HuH-7.5 (cell line): Measurements from ENCODE around the gene UCHL5.

Experiments
- DNase-seq: peaks from one replicate; pipeline ENCODE4 v3.0.0; 2011; ENCODE audit warnings: low spot score

Gene UCHL5, protein sequence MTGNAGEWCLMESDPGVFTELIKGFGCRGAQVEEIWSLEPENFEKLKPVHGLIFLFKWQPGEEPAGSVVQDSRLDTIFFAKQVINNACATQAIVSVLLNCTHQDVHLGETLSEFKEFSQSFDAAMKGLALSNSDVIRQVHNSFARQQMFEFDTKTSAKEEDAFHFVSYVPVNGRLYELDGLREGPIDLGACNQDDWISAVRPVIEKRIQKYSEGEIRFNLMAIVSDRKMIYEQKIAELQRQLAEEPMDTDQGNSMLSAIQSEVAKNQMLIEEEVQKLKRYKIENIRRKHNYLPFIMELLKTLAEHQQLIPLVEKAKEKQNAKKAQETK

GRCh38 chr1:193059282-193060114, at the start of gene UCHL5, which contains the start of gene RO60:
UCHL5 (minus strand) TSS chr1:193059360; CDS start chr1:193059260, 100 bp downstream.
RO60 (plus strand) TSS chr1:193059612; CDS start chr1:193069055, 9,443 bp downstream.
- peak; percentile 71 for DNase-seq

DNA sequence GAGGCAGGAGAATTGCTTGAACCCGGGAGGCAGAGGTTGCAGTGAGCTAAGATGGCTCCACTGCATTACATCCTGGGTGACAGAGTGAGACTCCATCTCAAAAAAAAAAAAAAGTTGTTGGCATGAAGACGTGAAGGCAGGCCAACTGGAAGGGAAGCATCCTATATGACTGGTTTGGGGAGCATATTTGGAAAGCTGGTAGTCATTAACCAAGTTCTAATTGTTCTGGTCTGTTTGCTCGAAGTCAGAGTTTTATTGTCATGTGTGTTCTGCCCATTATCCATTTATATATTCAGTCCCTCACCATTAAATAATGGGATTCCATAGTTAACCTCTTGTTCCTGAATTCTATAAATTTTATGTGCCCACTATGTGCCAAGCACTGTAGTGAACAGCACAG, 49.3 kb upstream of the UCHL5 start:
- no peak for DNase-seq

- DNase-seq, result no peak
Measured at GRCh38 chr1:193105821-193106177, 46.6 kb upstream of the UCHL5 start.

GRCh38 chr1:193104907-193105820, 46.0 kb upstream of the UCHL5 start, which contains the start of gene GLRX2:
GLRX2 (minus strand) TSS chr1:193105414; CDS start chr1:193105382, 32 bp downstream.
- DNase-seq, result peak; percentile 75

- DNase-seq, result no peak
Measured at GRCh38 chr1:193104502-193104906, 45.3 kb upstream of the UCHL5 start.

- DNase-seq, result no peak
Measured at GRCh38 chr1:193103759-193104501, 44.8 kb upstream of the UCHL5 start.

DNA sequence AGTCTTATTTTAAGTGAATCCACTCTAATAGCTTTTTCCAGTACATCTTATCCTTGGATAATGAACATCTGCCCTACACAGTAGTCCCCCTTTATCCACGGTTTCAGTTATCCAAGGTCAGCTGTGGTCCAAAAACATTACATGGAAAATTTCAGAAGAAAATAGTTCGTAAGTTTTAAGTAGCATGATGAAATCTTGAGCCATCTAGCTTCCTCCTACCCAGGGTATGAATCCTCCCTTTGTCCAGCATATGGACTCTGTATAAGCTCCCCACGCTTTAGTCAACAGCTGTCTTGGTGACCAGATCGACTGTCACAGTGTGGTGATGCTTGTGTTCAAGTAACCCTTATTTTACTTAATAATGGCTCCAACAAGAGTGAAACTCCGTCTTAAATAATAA, 43.5 kb upstream of the UCHL5 start:
- DNase-seq, result no peak

- no peak for DNase-seq
Measured at GRCh38 chr1:193094112-193094511, 35.0 kb upstream of the UCHL5 start.

- DNase-seq, result no peak
Measured at GRCh38 chr1:193090865-193091264, 31.7 kb upstream of the UCHL5 start.

- no peak for DNase-seq
Measured at GRCh38 chr1:193087893-193088292, 28.7 kb upstream of the UCHL5 start.

- no peak for DNase-seq
Measured at GRCh38 chr1:193086342-193086741, 27.2 kb upstream of the UCHL5 start.

- no peak for DNase-seq
Measured at GRCh38 chr1:193085263-193085662, 26.1 kb upstream of the UCHL5 start.

- DNase-seq, result no peak
Measured at GRCh38 chr1:193083365-193084088, 24.4 kb upstream of the UCHL5 start.

GRCh38 chr1:193079187-193079586, 20.0 kb upstream of the UCHL5 start:
- DNase-seq, result no peak

DNA sequence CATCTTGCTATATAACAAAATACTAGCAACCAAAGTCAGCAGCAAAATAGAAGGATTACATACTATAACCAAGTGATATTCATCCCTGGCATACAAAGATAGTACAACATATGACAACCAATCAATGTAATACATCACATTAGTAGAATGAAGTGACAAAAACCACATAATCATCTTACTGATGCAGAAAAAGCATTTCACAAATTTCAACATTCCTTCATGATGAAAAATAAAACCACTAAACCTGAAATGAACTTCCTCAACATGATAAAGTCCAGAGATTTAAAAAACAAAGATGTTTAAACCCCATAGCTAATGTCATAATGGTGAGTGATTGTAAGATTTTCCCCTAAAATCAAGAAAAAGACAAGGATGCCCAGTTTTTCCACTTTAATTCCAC, 18.8 kb upstream of the UCHL5 start:
- DNase-seq, result no peak

- DNase-seq, result no peak
Measured at GRCh38 chr1:193070942-193071341, 11.8 kb upstream of the UCHL5 start.

DNA sequence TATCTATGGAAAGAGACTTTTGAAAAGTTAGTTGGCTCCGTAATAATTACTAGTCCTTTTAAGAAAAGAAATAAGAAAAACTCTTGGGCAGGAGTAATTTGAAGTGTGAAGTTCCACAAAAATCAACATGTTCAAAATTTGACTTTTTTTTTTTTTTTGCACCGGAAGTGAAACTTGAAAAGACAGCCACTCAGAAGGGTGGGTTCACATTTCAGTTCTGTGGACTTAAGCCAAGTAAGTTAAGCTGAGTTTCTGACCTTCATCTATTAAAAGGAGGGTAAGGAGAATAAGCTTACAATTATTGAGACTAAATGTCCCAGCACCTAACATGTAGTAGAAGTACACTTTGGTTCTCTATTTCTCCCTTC, 11.2 kb upstream of the UCHL5 start:
- no peak for DNase-seq

DNA sequence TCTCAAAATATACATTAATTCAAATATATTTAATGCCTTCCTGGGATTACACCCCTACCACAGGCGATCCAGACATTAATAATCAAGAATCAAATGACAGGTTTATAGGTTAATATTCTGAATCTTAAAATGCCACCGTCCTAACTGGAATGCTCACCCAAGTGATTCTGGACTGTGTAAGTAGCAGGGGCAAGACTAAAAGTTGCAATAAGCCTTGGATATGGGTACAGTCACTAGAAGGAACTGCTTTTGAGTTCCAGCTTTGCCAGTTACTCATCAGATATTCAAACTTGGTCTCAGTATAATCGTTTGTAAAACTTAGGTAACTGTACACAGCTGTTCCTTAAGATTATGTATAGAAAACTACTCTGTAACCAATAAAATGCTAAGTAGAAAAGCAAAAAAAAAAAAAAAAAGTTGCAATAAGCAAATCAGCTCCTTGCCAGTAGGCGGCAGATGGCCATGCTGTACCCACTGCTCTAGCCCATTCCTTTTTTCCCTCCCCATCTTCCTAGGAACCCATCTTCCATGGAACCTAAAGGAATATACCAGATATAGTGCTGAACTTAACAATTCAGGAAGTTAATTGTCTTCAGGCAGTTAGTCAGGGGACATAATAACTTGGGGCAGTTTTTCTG, 10.7 kb upstream of the UCHL5 start:
- no peak for DNase-seq

DNA sequence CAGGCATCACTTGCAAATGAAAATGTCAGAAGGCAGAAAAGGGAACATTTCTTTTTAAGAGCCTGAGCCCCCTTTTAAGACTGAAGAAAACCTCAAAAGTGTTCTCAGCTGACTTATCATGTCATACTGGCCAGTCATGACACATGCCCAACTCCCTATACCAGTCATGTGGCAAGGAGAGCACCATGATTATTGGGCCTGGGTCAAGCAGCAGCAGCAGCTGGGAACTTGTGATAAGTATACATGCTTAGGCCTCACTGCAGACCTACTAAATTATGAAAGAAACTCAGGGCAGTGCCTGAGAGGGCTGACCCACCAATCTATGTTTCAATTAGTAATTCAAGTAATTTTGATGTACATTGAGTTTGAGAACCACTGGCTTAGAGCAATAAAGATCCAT, 8.9 kb upstream of the UCHL5 start:
- DNase-seq, result no peak

DNA sequence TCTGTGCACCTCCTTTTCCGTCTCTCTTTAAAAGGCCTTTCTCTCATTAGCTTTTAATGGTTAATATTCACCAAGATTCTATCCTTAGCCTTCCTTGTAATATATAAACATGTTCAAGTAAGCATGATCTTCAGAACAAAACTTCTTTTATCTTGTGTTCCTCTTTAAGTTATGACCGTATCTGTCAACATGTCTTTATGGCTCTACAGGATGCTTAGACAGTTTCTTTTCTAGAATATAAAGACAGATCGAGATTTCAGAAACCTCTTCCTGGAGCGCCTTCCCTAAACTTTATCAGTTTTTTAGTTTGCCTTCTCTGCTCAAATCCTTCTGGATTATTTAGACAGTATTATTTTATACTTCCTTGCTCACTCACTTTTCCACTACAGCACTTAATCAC, 7.4 kb upstream of the UCHL5 start:
- DNase-seq, result no peak
